Muscle of leg (tissue), 11 donors: ENCODE measurements around the gene SYCP2L. TPM values are rescaled to one million over a fixed set of nuclear protein-coding genes. Genes with fewer than 3 reads are reported as not detected.
A peak's percentile ranks its signal among the peaks of the same experiment; 100 is the strongest.

Source experiments
- DNase-seq: peaks from one replicate; pipeline ENCODE4 v3.0.0; 2013
- H3K27ac ChIP-seq: one replicate; pipeline ENCODE4 v1.5.1; 2013; ENCODE audit warnings: mild to moderate bottlenecking, low read length, control low read depth
- H3K27me3 ChIP-seq: one replicate; pipeline ENCODE4 v1.6.1; 2013; ENCODE audit warnings: low read length; ENCODE audit not compliant: control insufficient read depth, insufficient read depth
- H3K36me3 ChIP-seq: one replicate; pipeline ENCODE4 v1.6.1; 2013; ENCODE audit warnings: low read length; ENCODE audit not compliant: control insufficient read depth, insufficient read depth
- H3K4me1 ChIP-seq: one replicate; pipeline ENCODE4 v1.6.1; 2013; ENCODE audit warnings: low read length; ENCODE audit not compliant: control insufficient read depth, insufficient read depth
- H3K4me3 ChIP-seq: one replicate; pipeline ENCODE4 v1.5.1; 2013; ENCODE audit warnings: low read length, control low read depth
- H3K9me3 ChIP-seq: replicated peaks from 2 replicates; pipeline ENCODE4 v1.6.1; 2013; ENCODE audit warnings: low read depth, low read length; ENCODE audit not compliant: control insufficient read depth
- WGBS: methylation state at CpG from one replicate; pipeline ENCODE4 v1.1.5; 2013; ENCODE audit warnings: missing lambda C conversion rate; ENCODE audit not compliant: insufficient coverage; 5-methylcytosine and 5-hydroxymethylcytosine counted together
- polyA plus RNA-seq, 8 donors: library from polyadenylated mRNA; unstranded; fragments of 120-200 nt; gene quantifications; one replicate each; pipeline versions ENCODE4 v1.2.1 to v1.2.3, GENCODE V29; 2013; ENCODE audit warnings: inconsistent platforms in 1 of 8, low replicate concordance in 1 of 8; ENCODE audit not compliant: insufficient read length in 8 of 8, insufficient read depth in 1 of 8
- total RNA-seq: library from RNA; stranded (reverse); fragments of 120-200 nt; gene quantifications from one replicate; pipeline ENCODE4 v1.2.4, GENCODE V29; 2013

The SYCP2L gene
- total and polyA plus RNA-seq, 9 donors, result 0.59 to 3.5 (median 2.1) TPM

DNA sequence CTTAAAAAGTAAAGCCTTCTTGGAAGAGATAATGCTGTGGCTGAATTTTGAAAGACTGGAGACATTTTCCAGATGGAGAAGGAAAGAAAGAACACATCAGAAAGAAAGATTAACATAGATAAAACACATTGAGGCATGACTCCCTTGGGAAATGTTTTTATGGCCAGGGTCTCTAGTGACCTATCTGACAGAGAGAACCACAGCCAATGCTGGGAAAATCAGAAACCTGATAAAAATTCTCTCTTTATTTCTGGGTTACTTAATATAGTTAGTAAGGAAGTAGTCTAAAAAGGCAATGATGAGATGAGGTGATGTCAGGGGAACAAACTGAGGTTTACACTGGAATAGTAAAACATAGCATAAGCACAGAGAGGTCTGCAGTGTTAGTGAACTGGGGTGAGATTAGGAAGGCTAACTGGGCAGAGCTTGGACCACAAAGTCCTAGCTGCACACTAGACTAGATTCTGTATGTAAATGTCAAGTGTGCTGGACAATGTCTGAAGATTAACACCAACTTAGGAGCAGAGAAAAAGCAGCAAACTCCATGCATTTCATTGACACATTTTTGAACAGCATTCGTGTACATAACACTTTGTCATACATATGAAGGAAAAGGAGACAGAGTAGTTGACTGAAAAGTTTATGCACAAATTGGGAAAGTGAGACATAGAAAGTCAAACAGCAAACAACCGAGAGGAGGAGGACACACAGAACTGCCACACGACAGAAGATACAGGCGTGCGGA is 126.3 kb downstream of the SYCP2L start:
- H3K27ac ChIP-seq, result no peak overlapping the region
- H3K4me1 ChIP-seq, result peaks cover 2% of the 10 kb centered on the region
- H3K4me3 ChIP-seq, result no peak overlapping the region
- peak; percentile 18 for DNase-seq
- no peaks in the 10 kb centered on the region for H3K9me3 ChIP-seq
- no peaks in the 10 kb centered on the region for H3K36me3 ChIP-seq
- H3K27me3 ChIP-seq, result no peaks in the 10 kb centered on the region
- 71% methylated on average over 1 of the region's 5 CpGs for WGBS

DNA sequence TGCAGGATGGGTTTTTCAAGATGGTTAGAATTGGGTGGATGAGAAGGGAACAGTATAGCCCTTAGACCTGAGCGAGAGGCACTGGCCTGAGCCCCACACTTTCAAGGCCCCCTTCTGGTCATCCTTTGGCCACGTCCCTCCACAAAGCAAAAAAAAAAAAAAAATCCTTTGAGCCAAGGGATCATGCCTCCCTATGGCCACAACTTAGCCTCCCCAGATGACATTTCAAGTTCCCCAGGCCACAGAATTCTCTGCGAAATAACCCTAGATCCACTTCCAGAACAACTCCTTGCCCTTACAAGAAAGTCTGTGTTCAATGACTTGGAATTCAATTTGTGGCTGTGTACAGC is 126.8 kb downstream of the SYCP2L start:
- Histone ChIP-seq H3K27me3 (no peaks in the 10 kb centered on the region), H3K9me3 (no peaks in the 10 kb centered on the region), H3K36me3 (no peaks in the 10 kb centered on the region), H3K27ac (no peak overlapping the region), H3K4me3 (no peak overlapping the region), H3K4me1 (peaks cover 2% of the 10 kb centered on the region)
- 40% methylated on average over 1 of the region's 3 CpGs for WGBS
- no peak for DNase-seq

DNA sequence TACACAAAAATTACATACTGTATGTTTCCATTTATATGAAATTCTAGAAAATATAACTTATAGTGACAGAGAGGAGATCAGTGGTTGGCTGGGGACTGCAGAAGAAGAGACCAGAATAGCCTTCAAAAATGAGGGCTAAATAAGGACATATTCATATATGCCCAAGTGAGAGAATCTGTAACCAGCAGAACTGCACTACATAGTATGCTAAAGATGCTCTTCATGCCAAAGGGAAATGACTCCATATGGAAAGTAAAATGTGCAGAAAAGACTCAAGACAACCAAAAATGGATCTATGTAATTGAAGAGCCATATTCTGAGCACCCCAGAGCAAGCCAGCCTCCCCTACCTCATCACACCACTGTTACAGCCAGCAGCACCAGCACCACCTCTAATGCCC is 128.2 kb downstream of the SYCP2L start:
- no peaks in the 10 kb centered on the region for H3K4me1 ChIP-seq
- H3K36me3 ChIP-seq, result no peaks in the 10 kb centered on the region
- H3K27ac ChIP-seq, result no peak overlapping the region
- H3K4me3 ChIP-seq, result no peak overlapping the region
- DNase-seq, result no peak
- H3K9me3 ChIP-seq, result no peaks in the 10 kb centered on the region
- H3K27me3 ChIP-seq, result no peaks in the 10 kb centered on the region

DNA sequence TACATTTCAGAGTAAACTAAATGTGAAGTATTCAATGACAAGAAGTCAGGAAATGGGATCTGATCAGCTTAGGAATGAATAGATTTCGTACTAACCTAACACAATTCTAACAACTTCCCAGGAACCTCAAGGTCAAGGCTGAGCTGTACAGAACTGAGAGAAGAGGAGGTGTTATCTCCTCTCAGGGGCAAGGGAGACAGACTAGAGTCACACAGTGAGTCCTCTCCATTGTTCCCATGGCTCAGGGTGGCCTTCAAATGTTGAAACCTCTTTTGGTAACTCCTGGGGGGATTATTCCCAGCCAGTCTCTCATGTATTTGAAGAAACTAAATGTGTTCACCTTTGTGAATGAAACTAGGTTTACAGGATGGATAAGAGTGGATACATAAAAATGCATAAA is 129.6 kb downstream of the SYCP2L start:
- H3K36me3 ChIP-seq, result no peaks in the 10 kb centered on the region
- H3K27me3 ChIP-seq, result no peaks in the 10 kb centered on the region
- H3K4me1 ChIP-seq, result peaks cover 2% of the 10 kb centered on the region
- no peak for DNase-seq
- H3K4me3 ChIP-seq, result no peak overlapping the region
- no peaks in the 10 kb centered on the region for H3K9me3 ChIP-seq
- no CpG with 5 or more reads among the region's 1 CpG for WGBS
- no peak overlapping the region for H3K27ac ChIP-seq

DNA sequence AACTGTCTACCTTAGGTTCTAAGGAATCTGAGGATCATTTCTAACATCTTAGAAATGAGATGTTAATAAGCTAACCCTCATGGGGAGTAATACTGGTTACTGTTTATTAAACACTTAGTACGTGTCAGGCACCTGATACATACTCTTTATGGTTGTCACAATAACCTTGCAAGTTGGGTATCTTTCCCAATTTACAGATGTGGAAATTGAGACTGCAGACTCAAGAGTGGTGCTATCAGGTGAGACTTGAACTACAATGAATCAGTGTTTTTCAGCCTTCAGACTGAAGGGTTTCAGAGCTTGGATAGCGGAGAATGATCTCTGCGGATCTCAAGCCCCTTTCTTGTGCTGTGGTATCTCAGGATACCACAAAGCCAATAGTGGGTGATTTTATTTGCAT is 130.2 kb downstream of the SYCP2L start:
- H3K9me3 ChIP-seq, result no peaks in the 10 kb centered on the region
- H3K27ac ChIP-seq, result no peak overlapping the region
- no peak for DNase-seq
- H3K27me3 ChIP-seq, result no peaks in the 10 kb centered on the region
- no peak overlapping the region for H3K4me3 ChIP-seq
- peaks cover 7% of the 10 kb centered on the region for H3K4me1 ChIP-seq
- no peaks in the 10 kb centered on the region for H3K36me3 ChIP-seq
- WGBS, result 100% methylated on average over 2 of the region's 3 CpGs

DNA sequence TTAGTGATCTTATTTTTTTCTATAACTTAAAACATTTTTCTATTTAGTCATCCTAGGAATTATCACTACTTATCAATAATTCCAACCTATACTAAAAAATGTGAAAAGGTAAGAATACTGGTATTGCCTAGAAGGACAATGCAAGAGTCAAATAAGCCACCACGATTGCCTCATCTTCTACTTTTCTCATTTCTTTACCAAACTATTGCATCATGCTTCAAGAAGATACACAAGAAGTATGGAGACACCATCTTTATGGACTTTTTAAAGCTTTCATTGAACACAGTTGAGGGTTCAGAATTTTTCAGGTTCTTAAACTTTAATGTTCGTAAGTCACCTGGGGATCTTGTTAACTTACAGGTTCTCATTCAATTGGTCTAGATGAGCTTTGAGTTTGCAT is 131.4 kb downstream of the SYCP2L start:
- 100% methylated on average over 1 of the region's 2 CpGs for WGBS
- Histone ChIP-seq H3K9me3 (no peaks in the 10 kb centered on the region), H3K36me3 (no peaks in the 10 kb centered on the region), H3K27ac (no peak overlapping the region), H3K27me3 (no peaks in the 10 kb centered on the region), H3K4me1 (peaks cover 9% of the 10 kb centered on the region), H3K4me3 (no peak overlapping the region)
- DNase-seq, result no peak

DNA sequence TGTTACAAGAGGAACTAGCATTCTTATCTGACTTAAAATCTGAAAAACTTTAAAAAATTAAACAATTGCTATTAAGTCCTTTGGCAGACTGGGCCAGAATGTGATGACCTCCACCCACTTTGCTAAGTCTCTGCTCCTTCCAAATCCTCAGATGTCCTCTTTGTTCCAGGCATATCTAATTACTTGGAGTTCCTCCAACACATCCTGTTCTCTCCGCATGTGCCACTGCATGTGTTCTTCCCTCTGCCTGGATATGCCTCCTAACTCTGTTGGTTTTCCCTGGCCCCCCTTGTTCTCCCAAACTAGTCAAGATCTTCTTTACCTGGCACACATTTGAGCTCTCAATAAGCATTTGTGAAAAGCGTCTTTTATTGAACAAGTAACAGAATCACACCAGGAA is 134.2 kb downstream of the SYCP2L start:
- Histone ChIP-seq H3K4me3 (no peak overlapping the region), H3K9me3 (no peaks in the 10 kb centered on the region), H3K27me3 (no peaks in the 10 kb centered on the region), H3K27ac (no peak overlapping the region), H3K4me1 (peaks cover 9% of the 10 kb centered on the region), H3K36me3 (no peaks in the 10 kb centered on the region)
- DNase-seq, result no peak
- 13% methylated on average over 1 of the region's 2 CpGs for WGBS

DNA sequence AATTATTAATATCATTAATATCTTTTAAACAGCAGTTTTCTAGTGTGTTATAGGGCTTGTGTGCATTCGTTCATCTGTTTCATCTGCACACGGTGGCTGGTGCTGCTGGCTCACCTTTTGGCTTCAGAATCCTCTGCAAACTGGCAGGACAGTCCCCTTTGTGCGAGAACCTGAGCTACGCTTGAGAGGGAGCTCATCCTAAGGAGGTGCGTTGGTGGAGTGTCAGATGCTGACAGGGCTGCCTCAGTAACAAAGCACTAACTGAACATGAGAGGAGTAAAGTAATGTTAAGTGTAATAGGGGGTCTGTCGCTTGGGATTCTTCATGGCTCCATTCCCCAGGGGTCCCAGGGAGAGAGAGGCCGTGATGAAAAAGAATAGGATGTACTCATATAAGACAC is 134.9 kb downstream of the SYCP2L start:
- no peak for DNase-seq
- H3K9me3 ChIP-seq, result no peaks in the 10 kb centered on the region
- no peak overlapping the region for H3K27ac ChIP-seq
- 51% methylated on average over 6 of the region's 7 CpGs for WGBS
- H3K36me3 ChIP-seq, result no peaks in the 10 kb centered on the region
- H3K27me3 ChIP-seq, result no peaks in the 10 kb centered on the region
- H3K4me1 ChIP-seq, result peaks cover 9% of the 10 kb centered on the region
- H3K4me3 ChIP-seq, result no peak overlapping the region

DNA sequence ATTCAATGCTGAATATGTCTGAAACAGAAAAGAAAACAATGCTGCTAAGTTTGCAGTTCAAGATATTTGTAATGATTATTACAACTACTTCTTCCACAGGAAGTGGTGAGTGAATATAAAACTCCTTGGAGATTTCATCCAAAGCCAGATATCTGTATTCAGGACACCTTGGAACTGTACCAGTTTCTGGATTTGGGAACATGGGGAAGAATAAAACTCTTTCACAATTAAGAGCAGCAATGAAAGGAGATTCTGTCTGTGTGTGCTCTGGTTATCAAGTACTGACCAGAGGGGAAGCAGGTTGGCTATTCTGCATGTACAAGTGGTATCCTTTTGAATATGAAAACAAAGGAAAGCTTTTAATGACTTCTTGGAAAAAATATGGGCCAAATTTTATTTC is 136.2 kb downstream of the SYCP2L start:
- Histone ChIP-seq H3K4me3 (no peak overlapping the region), H3K36me3 (no peaks in the 10 kb centered on the region), H3K9me3 (no peaks in the 10 kb centered on the region), H3K4me1 (peaks cover 9% of the 10 kb centered on the region), H3K27me3 (no peaks in the 10 kb centered on the region), H3K27ac (no peak overlapping the region)
- DNase-seq, result peak; percentile 83
